HepG2 (cell line): ENCODE results near the gene SERPINB6. TPM values are rescaled to one million over a fixed set of nuclear protein-coding genes. Genes with fewer than 3 reads are reported as not detected.
A peak's percentile ranks its signal among the peaks of the same experiment; 100 is the strongest.
"Not testable (repeated sequence)": the region's sequence is repeated elsewhere in the genome, so short reads cannot be mapped to it uniquely, and the experiment has no call there.

Experiments used
- CBFB ChIP-seq: sonication (generic); formaldehyde crosslinking; IDR thresholded peaks from 2 replicates; pipeline ENCODE4 v1.4.0; 2020; ENCODE audit warnings: missing genetic modification reagents
- ERF ChIP-seq: IDR thresholded peaks from 2 replicates; pipeline ENCODE4 v1.6.1; 2018; ENCODE audit warnings: missing biosample characterization, missing genetic modification reagents
- LCORL ChIP-seq, 2 experiments: fragments of 450-650 bp in 1 of 2; sonication (generic) in 1 of 2; formaldehyde crosslinking in 1 of 2; IDR thresholded peaks; 2 replicates each; pipeline versions ENCODE4 v1.5.0 to v1.6.1; 2017 to 2020; ENCODE audit warnings: antibody characterized with exemption in 1 of 2, missing genetic modification reagents in 1 of 2
- NAIF1 ChIP-seq: sonication (generic); formaldehyde crosslinking; IDR thresholded peaks from 2 replicates; pipeline ENCODE4 v1.5.0; 2020; ENCODE audit warnings: mild to moderate bottlenecking, missing genetic modification reagents, borderline replicate concordance
- NFYC ChIP-seq: IDR thresholded peaks from 2 replicates; pipeline ENCODE4 v1.6.1; 2016; ENCODE audit warnings: missing genetic modification reagents, missing compliant biosample characterization
- REPIN1 ChIP-seq: sonication (generic); formaldehyde crosslinking; IDR thresholded peaks from 2 replicates; pipeline ENCODE4 v1.8.0; 2022; ENCODE audit warnings: missing genetic modification reagents, low read depth, mild to moderate bottlenecking, borderline replicate concordance
- SMC3 ChIP-seq: IDR thresholded peaks from 2 replicates; pipeline ENCODE4 v1.6.1; 2011; ENCODE audit warnings: low read length, improper control_type of control experiment
- SP2 ChIP-seq: sonication (generic); formaldehyde crosslinking; IDR thresholded peaks from 2 replicates; pipeline ENCODE4 v1.5.1; 2020; ENCODE audit warnings: mild to moderate bottlenecking, missing genetic modification reagents
- STAG1 ChIP-seq: sonication (generic); formaldehyde crosslinking; IDR thresholded peaks from 2 replicates; pipeline ENCODE4 v1.4.0; 2020; ENCODE audit warnings: missing genetic modification reagents
- TARDBP ChIP-seq: sonication (generic); formaldehyde crosslinking; IDR thresholded peaks from 2 replicates; pipeline ENCODE4 v1.8.0; 2022; ENCODE audit warnings: mild to moderate bottlenecking, missing genetic modification reagents
- ZNF138 ChIP-seq: sonication (generic); formaldehyde crosslinking; IDR thresholded peaks from 2 replicates; pipeline ENCODE4 v1.5.0; 2020; ENCODE audit warnings: mild to moderate bottlenecking, low read depth, missing genetic modification reagents
- ZNF501 ChIP-seq: sonication (generic); formaldehyde crosslinking; IDR thresholded peaks from 2 replicates; pipeline ENCODE4 v1.5.1; 2020; ENCODE audit warnings: mild to moderate bottlenecking, moderate library complexity, missing genetic modification reagents
- ZNF703 ChIP-seq: sonication (generic); formaldehyde crosslinking; IDR thresholded peaks from 2 replicates; pipeline ENCODE4 v1.5.1; 2020; ENCODE audit warnings: missing genetic modification reagents, mild to moderate bottlenecking, moderate library complexity, borderline replicate concordance
- ZNF761 ChIP-seq: sonication (generic); formaldehyde crosslinking; conservative IDR thresholded peaks from 2 replicates; pipeline ENCODE4 v1.4.0; 2020; ENCODE audit warnings: mild to moderate bottlenecking, missing genetic modification reagents
- polyA plus RNA-seq, 8 experiments: library from polyadenylated mRNA; depleted of rRNA in 3 of 8; stranded (reverse) in 7 of 8; unstranded in 1 of 8; fragments of >200 nt; fragmentation: Illumina TruSeq in 4 of 8; extraction: Trizol in 4 of 8; gene quantifications; 2 replicates each; pipeline versions ENCODE4 v1.2.1 to v1.2.3, GENCODE V29; 2011 to 2016; ENCODE audit warnings: low read depth in 4 of 8, missing spikeins in 1 of 8, mixed read lengths in 1 of 8; ENCODE audit not compliant: insufficient read depth in 1 of 8
- total RNA-seq, 5 experiments: library from RNA; depleted of rRNA; stranded (reverse); fragments of >200 nt; fragmentation: Illumina TruSeq; extraction: Trizol; gene quantifications; 2 replicates each; pipeline ENCODE4 v1.2.3, GENCODE V29; 2016; ENCODE audit warnings: low read depth in 1 of 5
- TF ChIP-seq, protein P1 (sequence below): sonication (generic); formaldehyde crosslinking; IDR thresholded peaks from 2 replicates; pipeline ENCODE4 v1.5.0; 2020; ENCODE audit warnings: mild to moderate bottlenecking, missing genetic modification reagents, moderate library complexity
- TF ChIP-seq, protein P2 (sequence below): sonication (generic); formaldehyde crosslinking; IDR thresholded peaks from 2 replicates; pipeline ENCODE4 v1.5.0; 2020; ENCODE audit warnings: mild to moderate bottlenecking, missing genetic modification reagents, borderline replicate concordance
- TF ChIP-seq, protein P3 (sequence below): sonication (generic); formaldehyde crosslinking; IDR thresholded peaks from 2 replicates; pipeline ENCODE4 v1.8.1; 2022; ENCODE audit warnings: mild to moderate bottlenecking, missing genetic modification reagents
- TF ChIP-seq, protein P4 (sequence below): sonication (generic); formaldehyde crosslinking; IDR thresholded peaks from 2 replicates; pipeline ENCODE4 v1.5.0; 2020; ENCODE audit warnings: mild to moderate bottlenecking, missing genetic modification reagents

The SERPINB6 gene
- total and polyA plus RNA-seq, 2 of the 13 experiments (the other 11 are each of a cell fraction or from before 2014, with no cell fraction given), result 38.2 to 61.3 TPM

GRCh38 chr6:2998249-2998997 is 27.1 kb upstream of the SERPINB6 start (continued):
- 0 out of 2 replicates have a peak, but pooled peaks have one; percentile 23 for TF ChIP-seq ZNF703 (CRISPR knock-in tag)
- 0 out of 2 replicates have a peak, but pooled peaks have one; percentile 25 for TF ChIP-seq TARDBP
- TF ChIP-seq ZNF138 (CRISPR knock-in tag), result 0 out of 2 replicates have a peak, but pooled peaks have one; percentile 7
- 0 out of 2 replicates have a peak, but pooled peaks have one; percentile 1 for TF ChIP-seq CBFB (CRISPR knock-in tag)
- TF ChIP-seq REPIN1 (CRISPR knock-in tag), result 0 out of 2 replicates have a peak, but pooled peaks have one; percentile 26
- TF ChIP-seq, protein P1, sequence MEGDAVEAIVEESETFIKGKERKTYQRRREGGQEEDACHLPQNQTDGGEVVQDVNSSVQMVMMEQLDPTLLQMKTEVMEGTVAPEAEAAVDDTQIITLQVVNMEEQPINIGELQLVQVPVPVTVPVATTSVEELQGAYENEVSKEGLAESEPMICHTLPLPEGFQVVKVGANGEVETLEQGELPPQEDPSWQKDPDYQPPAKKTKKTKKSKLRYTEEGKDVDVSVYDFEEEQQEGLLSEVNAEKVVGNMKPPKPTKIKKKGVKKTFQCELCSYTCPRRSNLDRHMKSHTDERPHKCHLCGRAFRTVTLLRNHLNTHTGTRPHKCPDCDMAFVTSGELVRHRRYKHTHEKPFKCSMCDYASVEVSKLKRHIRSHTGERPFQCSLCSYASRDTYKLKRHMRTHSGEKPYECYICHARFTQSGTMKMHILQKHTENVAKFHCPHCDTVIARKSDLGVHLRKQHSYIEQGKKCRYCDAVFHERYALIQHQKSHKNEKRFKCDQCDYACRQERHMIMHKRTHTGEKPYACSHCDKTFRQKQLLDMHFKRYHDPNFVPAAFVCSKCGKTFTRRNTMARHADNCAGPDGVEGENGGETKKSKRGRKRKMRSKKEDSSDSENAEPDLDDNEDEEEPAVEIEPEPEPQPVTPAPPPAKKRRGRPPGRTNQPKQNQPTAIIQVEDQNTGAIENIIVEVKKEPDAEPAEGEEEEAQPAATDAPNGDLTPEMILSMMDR, result peak; percentile 68
- peak; percentile 53; the same call in 1 of the 2 replicates for TF ChIP-seq ERF (CRISPR knock-in tag)
- 0 out of 2 replicates have a peak, but pooled peaks have one; percentile 54 for TF ChIP-seq SP2 (CRISPR knock-in tag)
- peak; percentile 62; the same call in 1 of the 2 replicates for TF ChIP-seq NAIF1 (CRISPR knock-in tag)
- peak; percentile 38; the same call in 1 of the 2 replicates for TF ChIP-seq SMC3
- TF ChIP-seq, protein P2, sequence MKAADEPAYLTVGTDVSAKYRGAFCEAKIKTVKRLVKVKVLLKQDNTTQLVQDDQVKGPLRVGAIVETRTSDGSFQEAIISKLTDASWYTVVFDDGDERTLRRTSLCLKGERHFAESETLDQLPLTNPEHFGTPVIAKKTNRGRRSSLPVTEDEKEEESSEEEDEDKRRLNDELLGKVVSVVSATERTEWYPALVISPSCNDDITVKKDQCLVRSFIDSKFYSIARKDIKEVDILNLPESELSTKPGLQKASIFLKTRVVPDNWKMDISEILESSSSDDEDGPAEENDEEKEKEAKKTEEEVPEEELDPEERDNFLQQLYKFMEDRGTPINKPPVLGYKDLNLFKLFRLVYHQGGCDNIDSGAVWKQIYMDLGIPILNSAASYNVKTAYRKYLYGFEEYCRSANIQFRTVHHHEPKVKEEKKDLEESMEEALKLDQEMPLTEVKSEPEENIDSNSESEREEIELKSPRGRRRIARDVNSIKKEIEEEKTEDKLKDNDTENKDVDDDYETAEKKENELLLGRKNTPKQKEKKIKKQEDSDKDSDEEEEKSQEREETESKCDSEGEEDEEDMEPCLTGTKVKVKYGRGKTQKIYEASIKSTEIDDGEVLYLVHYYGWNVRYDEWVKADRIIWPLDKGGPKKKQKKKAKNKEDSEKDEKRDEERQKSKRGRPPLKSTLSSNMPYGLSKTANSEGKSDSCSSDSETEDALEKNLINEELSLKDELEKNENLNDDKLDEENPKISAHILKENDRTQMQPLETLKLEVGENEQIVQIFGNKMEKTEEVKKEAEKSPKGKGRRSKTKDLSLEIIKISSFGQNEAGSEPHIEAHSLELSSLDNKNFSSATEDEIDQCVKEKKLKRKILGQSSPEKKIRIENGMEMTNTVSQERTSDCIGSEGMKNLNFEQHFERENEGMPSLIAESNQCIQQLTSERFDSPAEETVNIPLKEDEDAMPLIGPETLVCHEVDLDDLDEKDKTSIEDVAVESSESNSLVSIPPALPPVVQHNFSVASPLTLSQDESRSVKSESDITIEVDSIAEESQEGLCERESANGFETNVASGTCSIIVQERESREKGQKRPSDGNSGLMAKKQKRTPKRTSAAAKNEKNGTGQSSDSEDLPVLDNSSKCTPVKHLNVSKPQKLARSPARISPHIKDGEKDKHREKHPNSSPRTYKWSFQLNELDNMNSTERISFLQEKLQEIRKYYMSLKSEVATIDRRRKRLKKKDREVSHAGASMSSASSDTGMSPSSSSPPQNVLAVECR (CRISPR knock-in tag), result peak; percentile 60; the same call in 1 of the 2 replicates
- TF ChIP-seq, protein P3, sequence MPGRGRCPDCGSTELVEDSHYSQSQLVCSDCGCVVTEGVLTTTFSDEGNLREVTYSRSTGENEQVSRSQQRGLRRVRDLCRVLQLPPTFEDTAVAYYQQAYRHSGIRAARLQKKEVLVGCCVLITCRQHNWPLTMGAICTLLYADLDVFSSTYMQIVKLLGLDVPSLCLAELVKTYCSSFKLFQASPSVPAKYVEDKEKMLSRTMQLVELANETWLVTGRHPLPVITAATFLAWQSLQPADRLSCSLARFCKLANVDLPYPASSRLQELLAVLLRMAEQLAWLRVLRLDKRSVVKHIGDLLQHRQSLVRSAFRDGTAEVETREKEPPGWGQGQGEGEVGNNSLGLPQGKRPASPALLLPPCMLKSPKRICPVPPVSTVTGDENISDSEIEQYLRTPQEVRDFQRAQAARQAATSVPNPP (CRISPR knock-in tag), result 0 out of 2 replicates have a peak, but pooled peaks have one; percentile 45
- TF ChIP-seq, protein P4, sequence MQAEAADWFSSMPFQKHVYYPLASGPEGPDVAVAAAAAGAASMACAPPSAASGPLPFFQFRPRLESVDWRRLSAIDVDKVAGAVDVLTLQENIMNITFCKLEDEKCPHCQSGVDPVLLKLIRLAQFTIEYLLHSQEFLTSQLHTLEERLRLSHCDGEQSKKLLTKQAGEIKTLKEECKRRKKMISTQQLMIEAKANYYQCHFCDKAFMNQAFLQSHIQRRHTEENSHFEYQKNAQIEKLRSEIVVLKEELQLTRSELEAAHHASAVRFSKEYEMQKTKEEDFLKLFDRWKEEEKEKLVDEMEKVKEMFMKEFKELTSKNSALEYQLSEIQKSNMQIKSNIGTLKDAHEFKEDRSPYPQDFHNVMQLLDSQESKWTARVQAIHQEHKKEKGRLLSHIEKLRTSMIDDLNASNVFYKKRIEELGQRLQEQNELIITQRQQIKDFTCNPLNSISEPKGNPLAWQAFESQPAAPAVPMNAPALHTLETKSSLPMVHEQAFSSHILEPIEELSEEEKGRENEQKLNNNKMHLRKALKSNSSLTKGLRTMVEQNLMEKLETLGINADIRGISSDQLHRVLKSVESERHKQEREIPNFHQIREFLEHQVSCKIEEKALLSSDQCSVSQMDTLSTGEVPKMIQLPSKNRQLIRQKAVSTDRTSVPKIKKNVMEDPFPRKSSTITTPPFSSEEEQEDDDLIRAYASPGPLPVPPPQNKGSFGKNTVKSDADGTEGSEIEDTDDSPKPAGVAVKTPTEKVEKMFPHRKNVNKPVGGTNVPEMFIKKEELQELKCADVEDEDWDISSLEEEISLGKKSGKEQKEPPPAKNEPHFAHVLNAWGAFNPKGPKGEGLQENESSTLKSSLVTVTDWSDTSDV, result 0 out of 2 replicates have a peak, but pooled peaks have one; percentile 16
- not testable (repeated sequence) for TF ChIP-seq LCORL (IDR thresholded peaks at IDR 0.05)
- 0 out of 2 replicates have a peak, but pooled peaks have one; percentile 50 for TF ChIP-seq LCORL (CRISPR knock-in tag; IDR thresholded peaks at IDR 0.05)
- peak; percentile 51; the same call in 1 of the 2 replicates for TF ChIP-seq ZNF501 (CRISPR knock-in tag)
- 0 out of 2 replicates have a peak, but pooled peaks have one; percentile 36 for TF ChIP-seq NFYC (CRISPR knock-in tag)
- TF ChIP-seq ZNF761, result 0 out of 2 replicates have a peak, but pooled peaks have one; percentile 12
- TF ChIP-seq STAG1 (CRISPR knock-in tag), result peak; percentile 71
